ENCODE measurements around the gene LPP. TPM values are rescaled to one million over a fixed set of nuclear protein-coding genes. Genes with fewer than 3 reads are reported as not detected.

Gene LPP
- polyA plus RNA-seq, 1 donor (not counting 4 experiments of a cell fraction or from before 2014, with no cell fraction given) = 16.0 TPM

GRCh38 chr3:188343894-188344293 is 189.9 kb downstream of the LPP start:
- Histone ChIP-seq H3K4me3 (ENCODE audit: control insufficient read depth in 2 of 3, extremely low read depth in 1 of 3, insufficient read depth in 2 of 3, low read depth in 1 of 3, low read length in 3 of 3) (no peak overlapping the region), H3K9me3 (ENCODE audit: control insufficient read depth, low read depth, low read length) (no peaks in the 10 kb centered on the region), H3K36me3 (ENCODE audit: control insufficient read depth in 2 of 2, extremely low read depth in 1 of 2, insufficient read depth in 2 of 2, low read length in 2 of 2) (no peaks in the 10 kb centered on the region), H3K4me2 (ENCODE audit: control insufficient read depth, extremely low read depth, insufficient read depth, low read depth, low read length) (no peak overlapping the region), H3K27me3 (ENCODE audit: control insufficient read depth, extremely low read depth, insufficient read depth, low read length) (no peaks in the 10 kb centered on the region), H3K9ac (ENCODE audit: control insufficient read depth, extremely low read depth, insufficient read depth, low read length) (no peak overlapping the region), H3K4me1 (ENCODE audit: control insufficient read depth, extremely low read depth, insufficient read depth, low read length) (peaks cover 16% of the 10 kb centered on the region), H3K9me1 (ENCODE audit: control insufficient read depth, extremely low read depth, insufficient read depth, low read length) (no peaks in the 10 kb centered on the region), H3K27ac (ENCODE audit: control insufficient read depth, insufficient read depth, low read length) (no peak overlapping the region), H2AFZ (ENCODE audit: control insufficient read depth, low read length) (no peak overlapping the region), H3K79me2 (ENCODE audit: control insufficient read depth, insufficient read depth, low read length) (peaks cover 3% of the 10 kb centered on the region), H4K20me1 (ENCODE audit: control insufficient read depth, extremely low read depth, insufficient read depth, low read length) (no peaks in the 10 kb centered on the region)
- FAIRE-seq (no peak), DNase-seq (ENCODE audit: low read depth, low spot score) (no peak)
- dilution Hi-C loops (cut with MboI; ENCODE audit: extremely low pct_ligation_motif_present, low sequenced_read_pairs) = no loop called here
- no peak for TF ChIP-seq EZH2 (IDR thresholded peaks at IDR 0.05; ENCODE audit: low read length)
- TF ChIP-seq CTCF (optimal IDR thresholded peaks at IDR 0.05 in 1 of 3, IDR thresholded peaks at IDR 0.05 in 1 of 3, conservative IDR thresholded peaks at IDR 0.05 in 1 of 3; ENCODE audit: extremely low read depth in 1 of 3, insufficient read depth in 2 of 3, low read length in 3 of 3) = no peak

DNA sequence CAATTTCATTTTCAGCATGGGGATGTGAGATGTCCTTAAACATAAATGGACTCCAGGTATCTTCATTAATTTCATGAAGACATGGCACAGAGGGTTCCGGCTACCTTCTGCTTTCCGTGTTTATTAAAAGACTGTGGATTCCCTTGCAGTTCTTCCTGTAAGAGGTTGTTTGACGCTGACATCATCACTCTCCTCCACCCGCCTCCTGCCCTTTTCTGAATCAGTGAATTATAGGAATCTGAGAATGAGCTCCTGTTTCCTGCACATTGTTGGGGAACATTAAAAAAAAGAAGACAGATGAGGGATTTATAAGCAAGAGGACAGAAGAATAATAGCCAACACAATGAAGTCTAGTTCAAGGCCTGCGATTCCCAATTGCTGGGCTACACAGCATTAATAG is 191.3 kb downstream of the LPP start:
- Histone ChIP-seq H3K9me3 (ENCODE audit: control insufficient read depth, low read depth, low read length) (no peaks in the 10 kb centered on the region), H4K20me1 (ENCODE audit: control insufficient read depth, extremely low read depth, insufficient read depth, low read length) (no peaks in the 10 kb centered on the region), H3K4me3 (ENCODE audit: control insufficient read depth in 2 of 3, extremely low read depth in 1 of 3, insufficient read depth in 2 of 3, low read depth in 1 of 3, low read length in 3 of 3) (no peak overlapping the region), H3K9me1 (ENCODE audit: control insufficient read depth, extremely low read depth, insufficient read depth, low read length) (no peaks in the 10 kb centered on the region), H3K4me1 (ENCODE audit: control insufficient read depth, extremely low read depth, insufficient read depth, low read length) (peaks cover 30% of the 10 kb centered on the region), H3K36me3 (ENCODE audit: control insufficient read depth in 2 of 2, extremely low read depth in 1 of 2, insufficient read depth in 2 of 2, low read length in 2 of 2) (no peaks in the 10 kb centered on the region), H2AFZ (ENCODE audit: control insufficient read depth, low read length) (no peak overlapping the region), H3K79me2 (ENCODE audit: control insufficient read depth, insufficient read depth, low read length) (no peaks in the 10 kb centered on the region), H3K27me3 (ENCODE audit: control insufficient read depth, extremely low read depth, insufficient read depth, low read length) (no peaks in the 10 kb centered on the region), H3K9ac (ENCODE audit: control insufficient read depth, extremely low read depth, insufficient read depth, low read length) (no peak overlapping the region), H3K27ac (ENCODE audit: control insufficient read depth, insufficient read depth, low read length) (no peak overlapping the region), H3K4me2 (ENCODE audit: control insufficient read depth, extremely low read depth, insufficient read depth, low read depth, low read length) (no peak overlapping the region)
- no peak for DNase-seq (ENCODE audit: low read depth, low spot score)
- FAIRE-seq = no peak
- dilution Hi-C loops (cut with MboI; ENCODE audit: extremely low pct_ligation_motif_present, low sequenced_read_pairs) = no loop called here
- TF ChIP-seq CTCF (optimal IDR thresholded peaks at IDR 0.05 in 1 of 3, IDR thresholded peaks at IDR 0.05 in 1 of 3, conservative IDR thresholded peaks at IDR 0.05 in 1 of 3; ENCODE audit: extremely low read depth in 1 of 3, insufficient read depth in 2 of 3, low read length in 3 of 3) (no peak), EZH2 (IDR thresholded peaks at IDR 0.05; ENCODE audit: low read length) (no peak)

Measured in keratinocyte (primary cell).